GM18499 (cell line): ENCODE data around the gene OLFML2A.
"Not testable (repeated sequence)": the region's sequence is repeated elsewhere in the genome, so short reads cannot be mapped to it uniquely, and the experiment has no call there.

ENCODE experiments used
- ATAC-seq: cut with Tn5 transposase; IDR thresholded peaks from one replicate; pipeline ENCODE4 v1.9.1; 2021; ENCODE audit warnings: moderate number of reproducible peaks; ENCODE audit not compliant: insufficient read depth, unreplicated experiment

The OLFML2A gene

GRCh38 chr9:124759327-124759726, 17.6 kb upstream of the OLFML2A start:
- no peak for ATAC-seq

GRCh38 chr9:124760719-124761118, 16.2 kb upstream of the OLFML2A start:
- ATAC-seq = no peak

- no peak for ATAC-seq
These were observed 15.7 kb upstream of the OLFML2A start for GRCh38 chr9:124761196-124761595.

GRCh38 chr9:124761710-124762109, 15.2 kb upstream of the OLFML2A start:
- ATAC-seq = no peak

GRCh38 chr9:124762633-124763032, 14.3 kb upstream of the OLFML2A start:
- no peak for ATAC-seq

GRCh38 chr9:124764774-124765438, 12.0 kb upstream of the OLFML2A start:
- ATAC-seq = no peak

GRCh38 chr9:124765439-124765835, 11.5 kb upstream of the OLFML2A start:
- no peak for ATAC-seq

GRCh38 chr9:124766326-124766725, 10.6 kb upstream of the OLFML2A start:
- no peak for ATAC-seq

GRCh38 chr9:124766815-124767554, 9.9 kb upstream of the OLFML2A start:
- ATAC-seq = no peak

- ATAC-seq = no peak
These were observed 9.1 kb upstream of the OLFML2A start for GRCh38 chr9:124767821-124768220.

- no peak for ATAC-seq
These were observed 8.6 kb upstream of the OLFML2A start for GRCh38 chr9:124768334-124768733.

- ATAC-seq = no peak
These were observed 8.0 kb upstream of the OLFML2A start for GRCh38 chr9:124768750-124769548.

GRCh38 chr9:124769549-124770358, 7.2 kb upstream of the OLFML2A start:
- no peak for ATAC-seq

GRCh38 chr9:124770359-124771020, 6.4 kb upstream of the OLFML2A start:
- no peak for ATAC-seq

- ATAC-seq = peak; percentile 63
These were observed 5.7 kb upstream of the OLFML2A start, which contains the start of gene NR6A1 for GRCh38 chr9:124771021-124771866. Gene NR6A1 (minus strand): TSS chr9:124771311.

GRCh38 chr9:124771867-124772679, 4.9 kb upstream of the OLFML2A start:
- ATAC-seq = no peak

- not testable (repeated sequence) for ATAC-seq
These were observed 4.1 kb upstream of the OLFML2A start for GRCh38 chr9:124772877-124773276.
